ENCODE results near the gene SH3D21.
A peak's percentile ranks its signal among the peaks of the same experiment; 100 is the strongest.

The SH3D21 gene

GRCh38 chr1:36304521-36304920 is 1.6 kb upstream of the SH3D21 start:
- DNase-seq = no peak

- no peak for DNase-seq
These were observed 926 bp upstream of the SH3D21 start for GRCh38 chr1:36304970-36305914.

GRCh38 chr1:36305915-36306209 is 306 bp upstream of the SH3D21 start:
- DNase-seq = no peak

- DNase-seq = peak; percentile 78 to 94
These were observed 811 bp downstream of the SH3D21 start for GRCh38 chr1:36306902-36307456.

DNA sequence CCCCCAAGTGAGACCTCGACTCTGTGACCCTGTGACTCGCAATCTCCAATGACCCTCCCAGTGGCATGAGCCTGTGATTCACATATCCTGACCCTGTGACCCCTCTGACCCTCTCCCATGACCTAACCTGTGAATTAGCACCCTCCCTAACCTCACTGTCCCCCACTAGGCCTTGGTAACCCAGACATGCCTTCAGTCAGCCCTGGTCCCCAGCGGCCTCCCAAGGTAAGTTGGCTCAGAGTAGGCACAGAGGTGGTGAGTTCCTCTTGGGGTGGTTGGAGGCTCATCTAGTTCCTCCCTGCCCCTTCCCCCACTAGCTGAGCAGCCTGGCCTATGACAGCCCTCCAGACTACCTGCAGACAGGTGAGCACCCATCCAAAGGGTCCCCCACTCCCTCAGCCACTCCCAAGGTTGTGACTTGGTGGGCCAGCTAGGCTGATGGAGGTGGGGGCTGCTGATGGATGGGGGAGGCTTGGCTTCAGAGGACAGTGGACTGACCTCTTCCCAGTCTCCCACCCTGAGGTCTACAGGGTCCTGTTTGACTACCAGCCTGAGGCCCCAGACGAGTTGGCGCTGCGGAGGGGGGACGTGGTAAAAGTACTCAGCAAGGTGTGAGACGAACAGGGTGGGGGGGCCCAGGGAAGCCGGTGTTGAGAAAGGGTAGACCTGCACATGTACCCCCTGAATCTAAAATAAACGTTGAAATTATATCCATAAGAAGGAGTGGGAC is 1.6 kb downstream of the SH3D21 start:
- DNase-seq = no peak

DNA sequence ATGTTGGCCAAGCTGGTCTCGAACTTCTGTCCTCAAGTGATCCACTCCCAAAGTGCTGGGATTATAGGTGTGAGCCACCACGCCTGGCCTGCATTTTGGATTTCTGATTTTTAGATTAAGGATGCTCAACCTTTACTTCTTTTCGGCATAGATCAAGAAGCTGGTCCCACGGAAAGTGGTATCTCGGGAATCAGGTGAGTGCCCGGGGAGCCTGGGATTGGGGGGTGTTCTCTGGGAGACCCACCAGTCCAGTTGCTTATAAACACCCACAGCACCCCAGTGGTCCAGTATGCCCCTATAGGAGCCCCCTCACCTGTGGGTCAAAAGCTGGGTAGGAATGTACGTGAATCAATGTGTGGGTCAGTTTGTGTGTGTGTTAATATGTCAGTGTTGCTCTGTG is 3.2 kb downstream of the SH3D21 start:
- DNase-seq = no peak

GRCh38 chr1:36320291-36320761 is 14.2 kb downstream of the SH3D21 start:
- DNase-seq = no peak

GRCh38 chr1:36320767-36321118 is 14.6 kb downstream of the SH3D21 start:
- no peak for DNase-seq

- DNase-seq = no peak
These were observed 15.2 kb downstream of the SH3D21 start for GRCh38 chr1:36321119-36321951.

- DNase-seq = no peak
These were observed 16.0 kb downstream of the SH3D21 start for GRCh38 chr1:36322041-36322785.

DNA sequence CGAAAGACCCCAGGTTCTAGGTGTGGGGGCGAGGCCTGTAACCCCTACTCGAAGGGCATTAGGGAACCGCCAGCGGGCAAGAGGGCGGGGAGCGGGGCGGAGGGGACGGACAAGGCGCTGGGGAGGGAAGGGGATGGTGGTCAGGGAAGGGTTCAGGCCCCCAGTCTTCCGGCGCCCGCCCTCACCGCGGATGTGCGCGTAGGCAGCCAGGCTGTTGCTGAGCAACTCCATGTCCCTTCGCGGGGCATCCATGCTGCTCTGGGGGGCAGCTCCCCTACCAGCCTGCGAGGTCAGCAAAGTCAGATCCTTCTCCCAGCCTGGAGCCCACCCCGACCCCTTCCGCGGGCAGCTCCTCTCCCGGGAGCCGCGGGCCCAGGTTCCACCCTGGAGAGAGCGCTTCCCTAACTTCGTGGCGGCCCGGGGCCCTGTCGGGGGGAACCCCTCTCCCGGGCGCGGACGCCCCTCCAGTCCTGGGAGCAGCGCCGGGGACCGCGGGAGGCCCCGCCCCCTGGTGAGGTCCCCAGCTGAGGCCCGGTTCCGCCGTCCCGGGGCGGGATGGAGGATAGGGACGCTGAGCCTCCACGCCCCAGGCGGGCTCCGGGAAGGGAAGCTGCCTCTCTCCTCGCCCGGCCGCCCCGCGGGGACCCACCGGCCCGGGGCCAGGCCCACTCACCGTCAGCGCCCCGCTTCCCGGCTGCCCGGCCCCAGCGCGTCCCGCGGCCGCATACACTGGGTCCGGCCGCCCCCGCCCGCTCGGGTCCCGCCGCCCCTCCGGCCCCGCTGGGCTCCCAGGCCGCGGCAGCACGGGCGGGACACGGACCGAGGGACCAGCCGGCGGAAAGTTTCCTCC is 16.8 kb downstream of the SH3D21 start:
- no peak for DNase-seq

DNA sequence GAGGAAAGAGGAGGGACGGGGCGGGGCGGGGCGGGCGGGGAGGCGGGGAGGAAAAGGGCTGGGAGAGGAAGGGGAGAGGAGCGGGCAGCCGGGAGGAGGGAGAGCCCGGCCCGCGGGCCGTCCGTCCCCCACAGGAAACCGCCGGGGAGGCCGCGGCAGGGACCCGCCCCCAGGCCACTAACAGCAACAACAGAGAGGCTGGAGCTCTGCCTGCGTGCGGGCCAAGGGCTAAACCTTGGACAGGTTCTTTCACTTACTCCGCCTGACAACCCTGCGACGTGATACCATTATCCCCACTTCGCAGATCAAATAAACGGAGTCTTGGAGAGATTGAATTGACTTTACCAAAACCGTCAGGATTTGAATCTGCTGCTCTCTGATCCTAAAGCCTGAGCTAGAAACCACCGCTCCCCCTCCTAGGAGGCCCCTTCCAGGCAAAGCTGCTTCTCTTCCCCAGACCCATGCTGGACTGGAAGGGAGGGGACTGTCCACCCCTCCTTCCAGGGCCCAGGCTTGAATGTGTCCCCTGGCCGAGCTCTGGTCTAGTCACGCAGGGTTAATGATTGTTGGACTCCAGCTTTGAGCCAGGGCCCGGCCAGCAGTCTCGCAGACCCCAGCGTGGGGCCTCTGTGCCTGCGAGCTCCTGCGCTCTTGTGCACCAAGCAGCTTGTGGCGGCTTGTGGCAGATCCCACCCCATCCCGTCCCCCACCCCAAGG is 17.6 kb downstream of the SH3D21 start, which contains the start of gene EVA1B:
Gene EVA1B (minus strand): TSS at position 10 of the 717 bp plus-strand sequence. CDS start 608 bp downstream, outside the sequence.
- DNase-seq = no peak

- DNase-seq = no peak
These were observed 18.2 kb downstream of the SH3D21 start for GRCh38 chr1:36324353-36324703.

DNA sequence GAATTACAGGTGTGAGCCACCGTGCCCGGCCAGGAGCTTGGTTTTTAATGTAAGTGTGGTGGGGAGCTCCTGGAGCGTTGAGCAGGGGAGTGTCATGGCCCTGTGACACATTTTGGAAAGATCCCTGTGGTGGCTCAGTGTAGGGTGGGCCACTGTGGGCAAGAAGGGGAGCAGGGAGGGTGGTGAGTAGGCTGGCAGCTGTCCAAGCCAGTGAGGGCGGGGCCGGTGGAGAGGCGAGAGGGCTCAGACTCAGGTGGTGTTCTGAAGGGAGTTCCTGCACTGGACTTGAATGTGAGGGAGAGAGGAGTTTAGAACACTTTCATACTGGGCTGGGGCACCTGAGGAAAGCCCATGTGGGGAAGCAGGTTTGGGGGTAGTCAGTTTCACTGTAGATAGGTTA is 20.3 kb downstream of the SH3D21 start:
- no peak for DNase-seq

DNA sequence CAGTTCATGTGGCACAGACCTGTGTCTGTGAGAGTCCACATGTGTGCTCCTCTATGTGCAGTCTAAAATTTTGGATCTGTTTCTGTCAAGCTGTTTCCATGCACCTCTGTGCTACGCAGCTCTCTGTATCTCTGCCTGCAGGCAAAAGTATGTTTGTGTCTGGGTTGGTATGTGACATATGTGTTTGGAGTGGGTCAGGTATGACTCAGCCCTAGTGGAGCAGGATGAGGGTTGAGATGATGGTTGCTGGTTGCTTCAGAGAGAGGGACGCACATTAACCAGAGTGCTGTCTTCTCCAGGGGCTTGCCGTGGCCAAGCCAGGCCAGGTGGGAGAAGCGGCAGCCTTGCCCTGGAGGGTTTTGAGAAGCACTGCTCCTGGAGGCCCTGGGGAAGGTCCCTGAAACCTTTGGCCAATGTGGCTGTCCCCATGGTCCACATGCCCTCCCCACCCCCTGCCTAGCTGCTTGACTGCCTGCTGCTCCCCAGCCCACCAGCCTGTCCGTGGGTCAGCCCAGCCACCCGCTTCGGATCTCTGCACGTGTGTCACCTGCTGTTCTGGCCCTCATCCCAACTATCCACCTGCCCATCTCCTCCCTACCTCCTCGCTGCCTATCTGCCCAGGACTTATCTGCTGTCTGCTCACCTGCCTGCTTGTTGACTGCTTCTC is 21.4 kb downstream of the SH3D21 start:
- no peak for DNase-seq

GRCh38 chr1:36328088-36328480 is 21.9 kb downstream of the SH3D21 start:
- DNase-seq = no peak

- no peak for DNase-seq
These were observed 22.5 kb downstream of the SH3D21 start for GRCh38 chr1:36328713-36329112.

GRCh38 chr1:36329817-36330216 is 23.6 kb downstream of the SH3D21 start:
- no peak for DNase-seq

GRCh38 chr1:36330940-36331339 is 24.8 kb downstream of the SH3D21 start:
- DNase-seq = no peak

DNA sequence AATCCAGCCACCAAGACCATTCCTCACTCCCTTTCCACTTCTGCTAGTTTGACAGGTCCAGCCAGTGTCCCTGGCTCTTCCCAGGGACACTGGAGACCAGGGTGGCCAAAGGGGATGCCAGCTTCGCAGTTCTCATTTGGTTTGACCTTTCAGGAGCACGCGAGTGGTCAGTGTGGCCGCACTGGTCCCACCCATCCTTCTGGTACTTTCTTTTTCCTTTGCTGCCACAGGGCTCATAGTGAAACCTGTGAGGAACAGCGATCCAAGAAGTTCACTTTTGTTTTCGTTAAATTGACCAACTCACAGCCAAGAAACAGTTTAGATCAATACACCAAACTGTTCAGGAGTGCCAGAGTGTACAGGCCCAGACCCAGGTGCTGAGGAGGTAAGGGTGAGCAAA is 31.7 kb downstream of the SH3D21 start:
- DNase-seq = no peak
